Medulla oblongata (tissue), 1 donor: ENCODE measurements around the gene CEP72.
"Not testable (repeated sequence)": the region's sequence is repeated elsewhere in the genome, so short reads cannot be mapped to it uniquely, and the experiment has no call there.

ENCODE experiments used
- DNase-seq: peaks from one replicate; pipeline ENCODE4 v3.0.0-alpha.2; 2015; ENCODE audit errors: extremely low spot score

The CEP72 gene

GRCh38 chr5:618450-618849, 6.3 kb downstream of the CEP72 start:
- DNase-seq = no peak

- DNase-seq = no peak
Observed at GRCh38 chr5:619444-619843, 7.3 kb downstream of the CEP72 start.

- DNase-seq = no peak
Observed at GRCh38 chr5:620152-620551, 8.0 kb downstream of the CEP72 start.

DNA sequence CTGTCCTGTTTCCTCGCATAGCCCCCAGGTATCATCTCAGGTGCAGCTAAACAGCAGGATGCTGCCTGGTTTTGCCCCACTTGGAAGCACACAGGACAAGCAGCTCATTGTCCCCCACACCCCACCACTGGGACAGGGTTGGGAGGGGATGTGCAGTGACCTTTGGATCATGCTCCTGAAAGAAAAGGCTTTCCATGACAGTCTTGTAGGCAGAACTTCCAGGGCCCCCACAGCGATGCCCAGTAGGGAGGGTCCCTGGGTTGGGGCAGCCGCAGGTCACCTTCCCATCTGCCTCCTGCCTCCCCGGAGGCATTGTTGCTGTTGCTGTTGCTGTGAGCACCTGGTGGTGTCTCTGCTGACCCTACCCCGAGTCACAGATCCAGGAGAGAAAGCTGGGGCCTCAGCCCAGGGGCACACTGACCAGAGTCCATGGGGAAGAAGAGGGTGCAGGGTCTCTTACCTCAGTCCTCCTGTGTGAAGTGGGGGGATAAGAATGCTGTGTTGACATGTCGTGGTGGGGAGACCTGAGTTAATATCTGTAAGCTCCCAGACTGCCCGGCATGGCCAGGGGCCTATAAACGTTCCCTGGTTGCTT, 8.5 kb downstream of the CEP72 start:
- no peak for DNase-seq

DNA sequence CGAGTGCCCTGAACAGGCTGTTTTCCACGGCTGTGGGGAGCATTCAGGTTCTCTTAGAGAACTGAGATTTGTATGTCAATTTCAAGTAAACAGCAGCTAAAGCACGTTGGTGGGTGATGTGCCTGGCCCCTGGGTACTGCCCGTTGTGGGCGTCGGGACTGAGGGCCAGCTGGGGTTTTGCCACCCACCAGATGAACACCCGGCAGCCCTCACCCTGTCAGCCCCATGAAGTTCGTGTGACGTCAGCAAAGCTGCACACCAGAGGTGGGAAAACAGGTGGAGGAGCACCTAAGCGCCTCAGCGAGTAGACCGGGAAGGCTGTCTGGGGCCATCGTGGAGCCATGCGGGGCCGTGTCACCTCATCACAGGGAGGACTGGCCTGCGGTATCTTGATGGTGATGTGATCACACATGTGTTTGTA, 9.2 kb downstream of the CEP72 start:
- no peak for DNase-seq

GRCh38 chr5:622359-622758, 10.2 kb downstream of the CEP72 start:
- no peak for DNase-seq

DNA sequence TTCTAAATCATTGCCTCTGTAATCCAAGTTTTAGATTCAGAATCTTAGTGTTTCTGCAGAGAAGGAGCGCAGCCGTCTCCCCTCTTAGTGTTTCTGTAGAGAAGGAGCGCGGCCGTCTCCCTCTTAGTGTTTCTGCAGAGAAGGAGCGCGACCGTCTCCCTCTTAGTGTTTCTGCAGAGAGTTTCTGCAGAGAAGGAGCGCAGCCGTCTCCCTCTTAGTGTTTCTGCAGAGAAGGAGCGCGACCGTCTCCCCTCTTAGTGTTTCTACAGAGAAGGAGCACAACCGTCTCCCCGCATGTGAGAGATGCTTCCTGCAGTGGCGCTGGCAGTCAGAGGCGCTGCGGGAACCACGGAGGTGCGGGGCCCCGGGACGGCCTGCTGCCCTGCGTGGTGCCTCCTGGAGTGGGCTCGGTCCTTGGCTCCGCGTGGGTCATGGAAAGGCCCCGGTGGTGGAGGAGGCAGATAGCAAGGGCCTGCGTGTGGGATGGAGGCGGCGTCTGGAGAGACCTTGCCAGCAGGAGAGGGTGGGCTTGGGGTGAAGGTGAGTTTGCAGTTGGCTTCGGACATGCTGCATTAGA, 10.9 kb downstream of the CEP72 start:
- no peak for DNase-seq

GRCh38 chr5:623531-623930, 11.4 kb downstream of the CEP72 start:
- no peak for DNase-seq

DNA sequence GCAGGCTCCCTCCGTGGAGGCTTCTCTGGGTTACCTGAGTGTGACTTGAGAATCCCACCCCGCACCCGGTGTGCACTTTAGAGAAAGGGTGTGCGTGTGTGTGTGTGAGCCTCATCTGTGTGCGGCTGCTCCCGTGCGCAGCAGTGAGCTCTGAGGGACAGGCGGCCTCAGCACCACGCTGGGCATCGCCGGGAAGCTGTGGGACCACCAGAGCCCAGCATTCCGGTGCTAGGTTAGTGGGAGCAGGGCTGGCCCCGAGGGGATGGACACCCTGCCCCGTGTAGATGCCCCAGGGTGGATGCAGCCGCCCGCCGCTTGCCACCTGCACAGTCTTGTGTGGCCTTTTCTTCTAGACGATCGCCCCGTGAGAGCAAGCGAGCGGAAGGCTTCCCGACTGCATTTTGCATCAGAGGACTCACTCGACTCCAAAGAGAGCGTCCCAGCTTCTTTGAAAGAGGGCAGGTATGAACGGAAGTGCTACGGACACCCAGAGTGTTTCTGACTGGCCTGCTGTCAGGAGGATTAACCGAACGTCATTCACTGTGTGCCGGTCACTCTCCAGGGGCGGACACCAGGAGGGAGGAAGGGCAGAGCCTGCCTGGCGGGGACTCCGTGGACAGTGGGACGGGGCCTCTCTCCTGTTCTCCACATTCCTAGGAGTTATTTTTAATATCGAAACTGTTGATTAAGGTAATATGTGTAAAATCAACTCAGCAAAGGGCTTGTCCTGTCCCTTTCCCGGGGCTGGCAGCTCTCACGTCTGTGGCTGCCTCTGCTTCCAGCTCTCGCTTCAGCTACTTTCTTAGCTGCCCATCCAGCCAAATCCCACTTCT, 12.2 kb downstream of the CEP72 start:
- no peak for DNase-seq

DNA sequence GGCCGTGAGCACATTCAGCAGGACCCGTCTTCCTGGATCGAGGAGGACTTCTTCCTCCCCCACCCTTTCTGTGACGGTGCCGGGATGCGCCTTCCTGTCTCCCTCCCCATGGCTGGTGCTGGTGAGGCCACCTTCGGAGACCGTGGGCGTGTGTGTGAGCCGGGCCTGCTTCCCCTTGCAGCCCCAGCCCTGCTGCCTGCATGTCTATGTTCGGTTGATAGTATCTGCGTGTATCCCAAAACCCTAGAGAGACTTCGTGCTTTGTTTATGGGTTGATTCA, 12.8 kb downstream of the CEP72 start:
- DNase-seq = no peak

GRCh38 chr5:625516-625915, 13.4 kb downstream of the CEP72 start:
- no peak for DNase-seq

GRCh38 chr5:626850-627249, 14.7 kb downstream of the CEP72 start:
- DNase-seq = no peak

GRCh38 chr5:627840-628239, 15.7 kb downstream of the CEP72 start:
- DNase-seq = no peak

- not testable (repeated sequence) for DNase-seq
Observed at GRCh38 chr5:628351-629205, 16.4 kb downstream of the CEP72 start.

DNA sequence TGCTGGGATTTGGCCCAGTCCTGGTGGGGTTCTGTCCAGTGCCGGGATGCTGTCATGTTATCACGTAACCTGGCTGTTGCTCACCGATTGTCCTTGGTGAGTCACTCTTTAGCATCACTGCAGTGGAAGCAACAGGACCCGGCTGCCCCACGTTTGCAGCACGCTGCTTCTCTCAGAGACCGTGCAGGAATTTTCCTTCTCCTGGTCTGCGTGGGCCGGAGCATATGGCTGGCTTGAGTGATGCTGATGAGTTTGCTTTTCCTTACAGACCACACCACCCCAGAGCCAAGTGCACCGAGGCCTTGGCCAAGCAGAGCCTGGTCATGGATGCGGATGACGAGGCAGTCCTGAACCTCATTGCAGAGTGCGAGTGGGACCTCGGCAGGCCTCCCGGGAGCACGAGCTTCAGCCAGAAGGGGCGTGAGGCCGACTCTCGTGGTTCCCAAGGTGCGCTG, 21.4 kb downstream of the CEP72 start:
- no peak for DNase-seq

- DNase-seq = no peak
Observed at GRCh38 chr5:634191-634590, 22.1 kb downstream of the CEP72 start.

- no peak for DNase-seq
Observed at GRCh38 chr5:635306-636055, 23.3 kb downstream of the CEP72 start.

DNA sequence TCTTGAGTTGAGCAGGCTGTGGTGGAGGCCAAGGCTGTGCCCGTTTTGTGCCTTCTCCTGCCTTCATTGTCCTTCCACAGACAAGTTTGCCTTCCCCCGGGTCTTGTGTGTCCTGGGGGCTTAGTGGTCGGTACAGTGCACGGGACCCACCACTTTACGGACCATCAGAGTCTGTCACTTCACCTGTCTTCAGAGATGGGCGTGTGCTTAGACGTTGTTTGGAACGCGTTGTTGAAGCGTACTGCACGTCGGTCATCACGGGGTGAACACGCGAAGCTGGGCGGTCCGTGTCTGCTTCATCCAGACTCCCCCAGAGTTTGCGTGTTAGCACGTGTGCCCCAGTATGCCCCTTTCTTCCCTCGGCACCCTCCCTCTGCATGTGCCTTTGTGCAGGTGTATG, 24.8 kb downstream of the CEP72 start:
- no peak for DNase-seq

DNA sequence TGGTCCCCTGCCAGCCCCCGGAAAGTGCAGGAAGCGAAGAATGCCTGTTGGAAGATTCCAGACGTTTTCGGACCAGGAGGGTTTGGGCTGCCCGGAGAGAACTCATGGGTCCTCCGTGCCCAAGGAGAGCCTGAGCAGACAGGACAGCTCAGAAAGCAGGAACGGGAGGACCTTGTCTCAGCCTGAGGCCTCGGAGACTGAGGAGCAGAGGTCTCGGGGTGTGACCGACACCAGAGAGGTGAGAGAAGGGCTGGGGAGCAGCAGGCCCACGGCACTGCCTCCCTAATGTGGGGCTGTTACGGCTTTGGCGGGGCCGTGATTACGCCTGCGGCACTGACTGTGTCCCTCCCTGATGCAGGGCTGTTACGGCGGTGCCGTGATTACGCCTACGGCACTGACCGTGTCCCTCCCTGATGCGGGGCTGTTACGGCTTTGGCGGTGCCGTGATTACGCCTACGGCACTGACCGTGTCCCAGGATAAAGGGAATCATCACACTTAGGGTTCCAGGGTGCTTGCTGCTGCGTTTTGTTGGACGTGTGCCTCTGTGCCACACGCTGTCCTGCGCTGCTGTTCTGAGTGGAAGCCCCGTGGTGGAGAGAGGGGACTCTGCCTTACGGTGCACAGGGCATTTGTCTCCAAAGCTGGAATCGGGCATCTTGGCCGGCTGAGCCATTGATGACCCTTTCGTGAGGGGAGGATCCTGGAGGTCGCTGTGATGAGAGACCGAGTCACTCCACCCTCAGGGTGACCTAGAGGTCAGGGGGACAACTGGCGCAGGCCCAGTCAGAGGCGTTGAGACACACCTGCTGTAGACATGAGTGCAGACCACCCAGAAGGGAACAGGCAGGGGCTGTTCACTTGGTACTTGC, 25.7 kb downstream of the CEP72 start:
- DNase-seq = no peak

DNA sequence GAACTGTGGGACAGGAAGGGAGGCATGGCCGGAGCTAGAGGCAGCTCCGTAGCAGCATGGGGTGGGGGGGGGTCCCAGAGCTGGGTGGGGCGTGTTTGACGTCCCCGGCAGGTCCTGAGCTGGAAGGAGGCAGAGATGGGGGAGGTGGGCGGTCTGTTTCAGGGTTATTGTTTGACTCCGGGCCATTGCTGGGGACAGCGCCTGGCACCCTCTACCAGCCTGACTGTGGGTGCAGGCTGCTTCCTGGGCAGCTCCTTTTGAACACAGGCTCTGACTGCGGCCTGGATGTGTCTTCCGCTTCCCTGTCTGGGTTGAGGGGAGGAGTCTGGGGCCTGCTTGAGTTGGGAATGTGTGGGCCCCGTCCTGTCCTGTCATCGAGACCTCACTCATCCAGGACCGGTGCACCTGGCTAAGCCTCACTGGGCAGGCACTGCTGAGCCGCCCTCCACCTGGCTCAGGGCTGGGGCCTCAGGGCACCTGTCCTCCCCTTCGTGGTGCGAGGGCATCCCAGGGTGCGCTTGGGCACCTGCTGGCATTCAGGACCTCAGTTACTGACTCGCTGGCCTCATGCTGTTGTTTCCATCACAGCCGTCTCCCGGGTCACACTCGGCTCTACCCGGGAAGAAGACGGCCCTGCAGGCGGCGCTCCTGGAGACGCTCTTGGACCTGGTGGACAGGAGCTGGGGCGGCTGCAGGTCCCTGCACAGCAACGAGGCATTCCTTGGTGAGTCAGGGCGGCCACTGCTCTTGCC, 26.5 kb downstream of the CEP72 start:
- DNase-seq = no peak
